Astrocyte (in vitro differentiated cells and primary cell): ENCODE measurements around the gene FAM229A. TPM values are rescaled to one million over a fixed set of nuclear protein-coding genes. Genes with fewer than 3 reads are reported as not detected.

Experiments
- DNase-seq: peaks from one replicate; pipeline ENCODE4 v3.0.0-alpha.2; 2010; ENCODE audit warnings: low read depth
- FAIRE-seq: peaks from 2 replicates; lab custom pipeline; 2011; peaks lifted over from hg19 to GRCh38; lab: Jason Lieb, UNC
- H2AFZ ChIP-seq: 2 replicates; pipeline ENCODE4 v1.6.0; 2012; ENCODE audit warnings: low read depth, low read length, inconsistent platforms
- H3K27ac ChIP-seq: 2 replicates; pipeline ENCODE4 v1.5.1; 2011; ENCODE audit warnings: low read depth, low read length, inconsistent platforms
- H3K27me3 ChIP-seq: 2 replicates; pipeline ENCODE4 v1.6.0; 2011; ENCODE audit warnings: low read length, inconsistent platforms; ENCODE audit not compliant: insufficient read depth
- H3K36me3 ChIP-seq: 2 replicates; pipeline ENCODE4 v1.5.1; 2011; ENCODE audit warnings: low read length, inconsistent platforms; ENCODE audit not compliant: insufficient read depth
- H3K4me1 ChIP-seq: 2 replicates; pipeline ENCODE4 v1.5.1; 2011; ENCODE audit warnings: low read length, inconsistent platforms; ENCODE audit not compliant: insufficient read depth
- H3K4me2 ChIP-seq: 2 replicates; pipeline ENCODE4 v1.6.0; 2012; ENCODE audit warnings: low read length, inconsistent platforms
- H3K4me3 ChIP-seq: 2 replicates; pipeline ENCODE4 v1.5.1; 2011; ENCODE audit warnings: low read depth, mild to moderate bottlenecking, low read length, inconsistent platforms; ENCODE audit not compliant: insufficient read depth
- H3K79me2 ChIP-seq: 2 replicates; pipeline ENCODE4 v1.6.0; 2012; ENCODE audit warnings: mild to moderate bottlenecking, low read length, inconsistent platforms; ENCODE audit not compliant: insufficient read depth
- H3K9ac ChIP-seq: 2 replicates; pipeline ENCODE4 v1.6.0; 2012; ENCODE audit warnings: mild to moderate bottlenecking, low read length, inconsistent platforms
- H3K9me3 ChIP-seq: 2 replicates; pipeline ENCODE4 v1.5.1; 2012; ENCODE audit warnings: low read depth, mild to moderate bottlenecking, low read length, inconsistent platforms; ENCODE audit not compliant: insufficient read depth
- H4K20me1 ChIP-seq: 2 replicates; pipeline ENCODE4 v1.6.0; 2012; ENCODE audit warnings: low read length, inconsistent platforms; ENCODE audit not compliant: insufficient read depth
- H3K27ac Mint-ChIP-seq: one replicate; pipeline ENCODE4 v1.8.0; 2021; ENCODE audit warnings: mild to moderate bottlenecking, mixed read lengths; ENCODE audit not compliant: unreplicated experiment
- H3K27me3 Mint-ChIP-seq: one replicate; pipeline ENCODE4 v1.8.0; 2021; ENCODE audit warnings: low read depth, mixed read lengths; ENCODE audit not compliant: unreplicated experiment
- H3K36me3 Mint-ChIP-seq: one replicate; pipeline ENCODE4 v1.8.0; 2021; ENCODE audit warnings: low read depth, mixed read lengths; ENCODE audit not compliant: unreplicated experiment
- H3K4me1 Mint-ChIP-seq: one replicate; pipeline ENCODE4 v1.8.0; 2021; ENCODE audit warnings: low read depth, mixed read lengths; ENCODE audit not compliant: unreplicated experiment
- H3K4me3 Mint-ChIP-seq: one replicate; pipeline ENCODE4 v1.8.0; 2021; ENCODE audit warnings: mild to moderate bottlenecking, moderate library complexity, mixed read lengths; ENCODE audit not compliant: unreplicated experiment
- H3K9me3 Mint-ChIP-seq: one replicate; pipeline ENCODE4 v1.8.0; 2021; ENCODE audit warnings: mild to moderate bottlenecking, mixed read lengths; ENCODE audit not compliant: unreplicated experiment
- CTCF ChIP-seq: IDR thresholded peaks from 2 replicates; pipeline ENCODE4 v1.5.1; 2011; ENCODE audit warnings: low read depth, mild to moderate bottlenecking, inconsistent platforms, low read length, moderate library complexity; ENCODE audit not compliant: insufficient read depth
- EZH2 ChIP-seq: IDR thresholded peaks from 2 replicates; pipeline ENCODE4 v1.6.1; 2012; ENCODE audit warnings: mild to moderate bottlenecking, low read length, inconsistent platforms; ENCODE audit not compliant: insufficient read depth
- total RNA-seq: library from RNA; stranded (reverse); gene quantifications from 2 replicates; pipeline ENCODE4 v1.2.1, GENCODE V29; 2021

FAM229A gene
- total RNA-seq, 1 donor from 2014 or later: 4.2 TPM

DNA sequence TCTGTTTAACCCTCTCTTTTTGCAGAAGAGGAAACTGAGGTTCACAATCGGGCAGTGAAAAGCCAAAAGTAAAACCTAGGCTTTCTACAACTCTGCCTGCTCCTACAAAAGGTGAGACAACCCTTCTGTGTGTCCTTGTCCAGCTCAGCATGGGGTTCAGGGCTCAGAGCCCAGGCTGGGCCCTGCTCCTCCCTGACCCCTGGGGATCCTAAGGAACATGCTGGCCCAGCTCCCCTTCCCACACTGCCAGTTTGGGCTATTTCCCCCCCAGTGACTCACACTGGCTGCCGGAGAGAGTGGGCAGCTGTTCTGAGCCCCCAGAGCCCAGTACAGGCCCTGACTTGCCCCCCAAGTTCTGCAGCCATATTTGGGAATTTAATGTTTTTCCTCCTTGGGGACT lies 8.9 kb downstream of the FAM229A start:
- Histone ChIP-seq H3K9ac (peak overlapping the region; percentile 17), H3K4me2 (peak overlapping the region; percentile 34), H3K27me3 (no peaks in the 10 kb centered on the region), H3K79me2 (no peaks in the 10 kb centered on the region), H3K36me3 (no peaks in the 10 kb centered on the region), H3K4me3 (no peak overlapping the region), H2AFZ (no peak overlapping the region), H3K9me3 (no peaks in the 10 kb centered on the region), H4K20me1 (peaks cover 4% of the 10 kb centered on the region), H3K27ac (no peak overlapping the region), H3K4me1 (peaks cover 31% of the 10 kb centered on the region)
- H3K9me3 Mint-ChIP-seq: no peaks in the 10 kb centered on the region
- peak overlapping the region; percentile 58 for H3K4me3 Mint-ChIP-seq
- peak overlapping the region; percentile 80 for H3K27ac Mint-ChIP-seq
- H3K36me3 Mint-ChIP-seq: peaks cover 8% of the 10 kb centered on the region
- DNase-seq (no peak), FAIRE-seq (no peak)
- peaks cover 27% of the 10 kb centered on the region for H3K4me1 Mint-ChIP-seq
- H3K27me3 Mint-ChIP-seq: no peaks in the 10 kb centered on the region
- no peak for TF ChIP-seq CTCF
- no peak for TF ChIP-seq EZH2

DNA sequence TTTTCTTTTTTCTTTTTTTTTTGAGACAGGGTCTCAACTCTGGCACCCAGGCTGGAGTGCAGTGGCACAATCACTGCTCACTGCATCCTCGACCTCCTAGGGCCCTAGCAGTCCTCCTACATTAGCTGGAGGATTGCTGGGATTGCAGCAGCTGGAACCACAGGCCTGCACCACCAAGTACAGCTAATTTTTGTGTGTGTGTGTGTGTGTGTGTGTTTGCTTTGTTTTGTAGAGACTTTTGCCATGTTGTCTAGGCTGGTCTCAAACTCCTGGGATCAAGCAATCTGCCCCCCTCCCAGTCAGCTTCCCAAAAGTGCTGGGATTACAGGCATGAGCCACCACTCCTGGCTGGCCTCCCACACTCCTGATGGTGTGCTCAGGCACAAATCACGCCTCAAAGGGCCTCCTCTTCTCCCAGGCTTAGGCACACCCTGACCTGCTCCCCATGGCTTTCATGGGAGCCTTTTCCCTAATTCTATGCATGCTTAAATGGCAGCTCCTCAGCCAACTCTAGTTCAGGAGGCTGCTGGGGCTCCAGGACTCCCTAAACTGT lies 9.4 kb downstream of the FAM229A start:
- Histone ChIP-seq H3K9ac (no peak overlapping the region), H4K20me1 (no peaks in the 10 kb centered on the region), H3K27ac (no peak overlapping the region), H3K4me3 (no peak overlapping the region), H3K79me2 (no peaks in the 10 kb centered on the region), H3K27me3 (no peaks in the 10 kb centered on the region), H3K9me3 (no peaks in the 10 kb centered on the region), H3K36me3 (no peaks in the 10 kb centered on the region), H3K4me1 (peaks cover 31% of the 10 kb centered on the region), H2AFZ (no peak overlapping the region), H3K4me2 (no peak overlapping the region)
- H3K4me1 Mint-ChIP-seq: peaks cover 27% of the 10 kb centered on the region
- FAIRE-seq (no peak), DNase-seq (no peak)
- TF ChIP-seq CTCF (no peak), EZH2 (no peak)
- H3K9me3 Mint-ChIP-seq: no peaks in the 10 kb centered on the region
- peaks cover 8% of the 10 kb centered on the region for H3K36me3 Mint-ChIP-seq
- H3K4me3 Mint-ChIP-seq: peak overlapping the region; percentile 72
- H3K27me3 Mint-ChIP-seq: no peaks in the 10 kb centered on the region
- peak overlapping the region; percentile 80 for H3K27ac Mint-ChIP-seq

DNA sequence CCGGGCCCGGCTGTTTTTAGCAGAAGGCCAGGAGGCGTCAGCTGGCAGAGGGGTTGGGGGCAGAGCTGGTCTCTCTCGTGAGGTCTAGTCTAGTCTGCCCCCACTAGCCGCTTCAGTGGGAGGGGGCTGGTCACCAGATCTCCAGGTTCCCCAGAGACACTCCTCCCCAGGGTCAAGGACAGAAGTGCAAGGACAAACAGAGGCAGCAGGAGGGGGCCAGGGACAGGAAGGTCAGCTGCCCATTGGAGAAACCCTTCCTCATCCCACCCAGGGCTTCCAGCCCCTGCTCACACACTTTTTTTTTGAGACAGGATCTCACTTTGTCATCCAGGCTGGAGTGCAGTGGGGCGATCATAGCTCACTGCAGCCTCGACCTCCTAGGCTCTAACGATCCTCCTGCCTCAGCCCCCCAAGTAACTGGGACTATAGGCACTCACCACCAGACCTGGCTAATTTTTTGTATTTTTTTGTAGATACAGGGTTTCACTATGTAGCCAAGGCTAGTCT lies 10.0 kb downstream of the FAM229A start:
- Histone ChIP-seq H4K20me1 (no peaks in the 10 kb centered on the region), H3K9me3 (no peaks in the 10 kb centered on the region), H3K79me2 (no peaks in the 10 kb centered on the region), H3K4me2 (peak overlapping the region; percentile 93), H3K4me1 (peaks cover 31% of the 10 kb centered on the region), H3K9ac (peak overlapping the region; percentile 89), H3K36me3 (no peaks in the 10 kb centered on the region), H3K27ac (no peak overlapping the region), H2AFZ (peak overlapping the region; percentile 90), H3K27me3 (no peaks in the 10 kb centered on the region), H3K4me3 (peak overlapping the region; percentile 62)
- H3K36me3 Mint-ChIP-seq: peaks cover 8% of the 10 kb centered on the region
- H3K27me3 Mint-ChIP-seq: no peaks in the 10 kb centered on the region
- H3K9me3 Mint-ChIP-seq: no peaks in the 10 kb centered on the region
- H3K4me3 Mint-ChIP-seq: peak overlapping the region; percentile 72
- DNase-seq (no peak), FAIRE-seq (no peak)
- peak overlapping the region; percentile 5 for H3K27ac Mint-ChIP-seq
- peaks cover 27% of the 10 kb centered on the region for H3K4me1 Mint-ChIP-seq
- no peak for TF ChIP-seq CTCF
